Astrocyte (in vitro differentiated cells and primary cell): ENCODE data around the gene VSTM4. TPM values are rescaled to one million over a fixed set of nuclear protein-coding genes. Genes with fewer than 3 reads are reported as not detected.

Source experiments
- DNase-seq: peaks from one replicate; pipeline ENCODE4 v3.0.0-alpha.2; 2010; ENCODE audit warnings: low read depth
- FAIRE-seq: peaks from 2 replicates; lab custom pipeline; 2011; peaks lifted over from hg19 to GRCh38; lab: Jason Lieb, UNC
- H2AFZ ChIP-seq: 2 replicates; pipeline ENCODE4 v1.6.0; 2012; ENCODE audit warnings: low read depth, low read length, inconsistent platforms
- H3K27ac ChIP-seq: 2 replicates; pipeline ENCODE4 v1.5.1; 2011; ENCODE audit warnings: low read depth, low read length, inconsistent platforms
- H3K27me3 ChIP-seq: 2 replicates; pipeline ENCODE4 v1.6.0; 2011; ENCODE audit warnings: low read length, inconsistent platforms; ENCODE audit not compliant: insufficient read depth
- H3K36me3 ChIP-seq: 2 replicates; pipeline ENCODE4 v1.5.1; 2011; ENCODE audit warnings: low read length, inconsistent platforms; ENCODE audit not compliant: insufficient read depth
- H3K4me1 ChIP-seq: 2 replicates; pipeline ENCODE4 v1.5.1; 2011; ENCODE audit warnings: low read length, inconsistent platforms; ENCODE audit not compliant: insufficient read depth
- H3K4me2 ChIP-seq: 2 replicates; pipeline ENCODE4 v1.6.0; 2012; ENCODE audit warnings: low read length, inconsistent platforms
- H3K4me3 ChIP-seq: 2 replicates; pipeline ENCODE4 v1.5.1; 2011; ENCODE audit warnings: low read depth, mild to moderate bottlenecking, low read length, inconsistent platforms; ENCODE audit not compliant: insufficient read depth
- H3K79me2 ChIP-seq: 2 replicates; pipeline ENCODE4 v1.6.0; 2012; ENCODE audit warnings: mild to moderate bottlenecking, low read length, inconsistent platforms; ENCODE audit not compliant: insufficient read depth
- H3K9ac ChIP-seq: 2 replicates; pipeline ENCODE4 v1.6.0; 2012; ENCODE audit warnings: mild to moderate bottlenecking, low read length, inconsistent platforms
- H3K9me3 ChIP-seq: 2 replicates; pipeline ENCODE4 v1.5.1; 2012; ENCODE audit warnings: low read depth, mild to moderate bottlenecking, low read length, inconsistent platforms; ENCODE audit not compliant: insufficient read depth
- H4K20me1 ChIP-seq: 2 replicates; pipeline ENCODE4 v1.6.0; 2012; ENCODE audit warnings: low read length, inconsistent platforms; ENCODE audit not compliant: insufficient read depth
- H3K27ac Mint-ChIP-seq: one replicate; pipeline ENCODE4 v1.8.0; 2021; ENCODE audit warnings: mild to moderate bottlenecking, mixed read lengths; ENCODE audit not compliant: unreplicated experiment
- H3K27me3 Mint-ChIP-seq: one replicate; pipeline ENCODE4 v1.8.0; 2021; ENCODE audit warnings: low read depth, mixed read lengths; ENCODE audit not compliant: unreplicated experiment
- H3K36me3 Mint-ChIP-seq: one replicate; pipeline ENCODE4 v1.8.0; 2021; ENCODE audit warnings: low read depth, mixed read lengths; ENCODE audit not compliant: unreplicated experiment
- H3K4me1 Mint-ChIP-seq: one replicate; pipeline ENCODE4 v1.8.0; 2021; ENCODE audit warnings: low read depth, mixed read lengths; ENCODE audit not compliant: unreplicated experiment
- H3K4me3 Mint-ChIP-seq: one replicate; pipeline ENCODE4 v1.8.0; 2021; ENCODE audit warnings: mild to moderate bottlenecking, moderate library complexity, mixed read lengths; ENCODE audit not compliant: unreplicated experiment
- H3K9me3 Mint-ChIP-seq: one replicate; pipeline ENCODE4 v1.8.0; 2021; ENCODE audit warnings: mild to moderate bottlenecking, mixed read lengths; ENCODE audit not compliant: unreplicated experiment
- CTCF ChIP-seq: IDR thresholded peaks from 2 replicates; pipeline ENCODE4 v1.5.1; 2011; ENCODE audit warnings: low read depth, mild to moderate bottlenecking, inconsistent platforms, low read length, moderate library complexity; ENCODE audit not compliant: insufficient read depth
- EZH2 ChIP-seq: IDR thresholded peaks from 2 replicates; pipeline ENCODE4 v1.6.1; 2012; ENCODE audit warnings: mild to moderate bottlenecking, low read length, inconsistent platforms; ENCODE audit not compliant: insufficient read depth
- microRNA-seq: library from miRNA; unstranded; fragments of <30 nt; microRNA quantifications from one replicate; pipeline ENCODE4 v1.2.0, GENCODE V29; 2020
- total RNA-seq: library from RNA; stranded (reverse); gene quantifications from 2 replicates; pipeline ENCODE4 v1.2.1, GENCODE V29; 2021

Gene VSTM4
- total RNA-seq, 1 donor from 2014 or later, result 1.1 TPM

GRCh38 chr10:48968036-48968435, 147.3 kb downstream of the VSTM4 start:
- no peaks in the 10 kb centered on the region for H3K9me3 ChIP-seq
- H3K27ac ChIP-seq, result no peak overlapping the region
- H3K4me2 ChIP-seq, result no peak overlapping the region
- peaks cover 53% of the 10 kb centered on the region for H3K27me3 Mint-ChIP-seq
- no peak overlapping the region for H3K4me3 Mint-ChIP-seq
- no peaks in the 10 kb centered on the region for H3K27me3 ChIP-seq
- no peak overlapping the region for H3K4me3 ChIP-seq
- H2AFZ ChIP-seq, result no peak overlapping the region
- H3K36me3 ChIP-seq, result no peaks in the 10 kb centered on the region
- no peak for TF ChIP-seq CTCF
- no peak for TF ChIP-seq EZH2
- no peaks in the 10 kb centered on the region for H3K4me1 ChIP-seq
- H3K79me2 ChIP-seq, result no peaks in the 10 kb centered on the region
- H4K20me1 ChIP-seq, result no peaks in the 10 kb centered on the region
- no peaks in the 10 kb centered on the region for H3K36me3 Mint-ChIP-seq
- DNase-seq (no peak), FAIRE-seq (no peak)
- no peak overlapping the region for H3K27ac Mint-ChIP-seq
- no peaks in the 10 kb centered on the region for H3K9me3 Mint-ChIP-seq
- H3K9ac ChIP-seq, result no peak overlapping the region
- no peaks in the 10 kb centered on the region for H3K4me1 Mint-ChIP-seq

GRCh38 chr10:48965460-48965859, 149.9 kb downstream of the VSTM4 start:
- H3K27me3 Mint-ChIP-seq, result peaks cover 61% of the 10 kb centered on the region
- Histone ChIP-seq H3K27ac (no peak overlapping the region), H3K9me3 (no peaks in the 10 kb centered on the region), H3K9ac (no peak overlapping the region), H3K4me2 (no peak overlapping the region), H3K4me3 (no peak overlapping the region), H3K27me3 (peaks cover 8% of the 10 kb centered on the region), H3K4me1 (no peaks in the 10 kb centered on the region), H4K20me1 (no peaks in the 10 kb centered on the region), H2AFZ (no peak overlapping the region), H3K79me2 (no peaks in the 10 kb centered on the region), H3K36me3 (no peaks in the 10 kb centered on the region)
- FAIRE-seq, result no peak
- H3K27ac Mint-ChIP-seq, result no peak overlapping the region
- H3K9me3 Mint-ChIP-seq, result no peaks in the 10 kb centered on the region
- no peak for DNase-seq
- no peak overlapping the region for H3K4me3 Mint-ChIP-seq
- no peaks in the 10 kb centered on the region for H3K4me1 Mint-ChIP-seq
- TF ChIP-seq EZH2, result no peak
- no peak for TF ChIP-seq CTCF
- H3K36me3 Mint-ChIP-seq, result no peaks in the 10 kb centered on the region

Small RNAs within 50 kb of the gene (microRNA-seq; reads per million reads assigned to microRNA genes)
- gene MIR4294, result not detected

Other genes starting within 250 kb of the VSTM4 start
- gene LRRC18, start 175.7 kb downstream of the VSTM4 start, total RNA-seq, result not detected in 2 replicates
- gene FAM170B, start 18.5 kb upstream of the VSTM4 start, total RNA-seq, result not detected in 2 replicates
- gene TMEM273, start 72.9 kb upstream of the VSTM4 start, total RNA-seq, result not detected in 2 replicates
- gene C10orf71, start 183.6 kb upstream of the VSTM4 start, total RNA-seq, result not detected in 2 replicates